HuH-7.5 (cell line): ENCODE results near the gene TMEM119.
"Not testable (repeated sequence)": the region's sequence is repeated elsewhere in the genome, so short reads cannot be mapped to it uniquely, and the experiment has no call there.

Source experiments
- DNase-seq: peaks from one replicate; pipeline ENCODE4 v3.0.0; 2011; ENCODE audit warnings: low spot score

TMEM119 gene

GRCh38 chr12:108565146-108565545 is 32.7 kb downstream of the TMEM119 start:
- DNase-seq = no peak

GRCh38 chr12:108564724-108565123 is 33.2 kb downstream of the TMEM119 start:
- DNase-seq = no peak

- DNase-seq = no peak
Observed at GRCh38 chr12:108563804-108564151, 34.1 kb downstream of the TMEM119 start.

- peak; percentile 90 for DNase-seq
Observed at GRCh38 chr12:108563136-108563803, 34.6 kb downstream of the TMEM119 start.

GRCh38 chr12:108562348-108563135 is 35.3 kb downstream of the TMEM119 start, which contains the start of gene ISCU:
Gene ISCU (plus strand): TSS chr12:108562596. CDS start chr12:108562623, 27 bp downstream.
- peak; percentile 87 for DNase-seq

GRCh38 chr12:108561852-108562347 is 36.0 kb downstream of the TMEM119 start:
- DNase-seq = no peak

- peak; percentile 79 for DNase-seq
Observed at GRCh38 chr12:108560752-108561719, 36.8 kb downstream of the TMEM119 start, which contains the start of gene SART3. Gene SART3 (minus strand): TSS chr12:108561173. CDS start chr12:108561154, 19 bp downstream.

GRCh38 chr12:108560321-108560721 is 37.6 kb downstream of the TMEM119 start:
- no peak for DNase-seq

GRCh38 chr12:108559748-108560147 is 38.1 kb downstream of the TMEM119 start:
- no peak for DNase-seq

GRCh38 chr12:108559007-108559655 is 38.8 kb downstream of the TMEM119 start:
- no peak for DNase-seq

GRCh38 chr12:108555383-108555782 is 42.5 kb downstream of the TMEM119 start:
- not testable (repeated sequence) for DNase-seq

- DNase-seq = no peak
Observed at GRCh38 chr12:108553799-108554198, 44.1 kb downstream of the TMEM119 start.

- no peak for DNase-seq
Observed at GRCh38 chr12:108551535-108551934, 46.3 kb downstream of the TMEM119 start.

- DNase-seq = no peak
Observed at GRCh38 chr12:108548954-108549521, 48.8 kb downstream of the TMEM119 start.

- DNase-seq = no peak
Observed at GRCh38 chr12:108547686-108548085, 50.2 kb downstream of the TMEM119 start.

GRCh38 chr12:108543652-108544051 is 54.2 kb downstream of the TMEM119 start:
- DNase-seq = no peak

- no peak for DNase-seq
Observed at GRCh38 chr12:108542320-108542719, 55.6 kb downstream of the TMEM119 start.
